ENCODE measurements around the gene MYO9A. TPM values are rescaled to one million over a fixed set of nuclear protein-coding genes. Genes with fewer than 3 reads are reported as not detected.

The MYO9A gene
- total and polyA plus RNA-seq, 2 donors (not counting 1 experiment from before 2014, with no cell fraction given) = 6.2 to 66.1 TPM

DNA sequence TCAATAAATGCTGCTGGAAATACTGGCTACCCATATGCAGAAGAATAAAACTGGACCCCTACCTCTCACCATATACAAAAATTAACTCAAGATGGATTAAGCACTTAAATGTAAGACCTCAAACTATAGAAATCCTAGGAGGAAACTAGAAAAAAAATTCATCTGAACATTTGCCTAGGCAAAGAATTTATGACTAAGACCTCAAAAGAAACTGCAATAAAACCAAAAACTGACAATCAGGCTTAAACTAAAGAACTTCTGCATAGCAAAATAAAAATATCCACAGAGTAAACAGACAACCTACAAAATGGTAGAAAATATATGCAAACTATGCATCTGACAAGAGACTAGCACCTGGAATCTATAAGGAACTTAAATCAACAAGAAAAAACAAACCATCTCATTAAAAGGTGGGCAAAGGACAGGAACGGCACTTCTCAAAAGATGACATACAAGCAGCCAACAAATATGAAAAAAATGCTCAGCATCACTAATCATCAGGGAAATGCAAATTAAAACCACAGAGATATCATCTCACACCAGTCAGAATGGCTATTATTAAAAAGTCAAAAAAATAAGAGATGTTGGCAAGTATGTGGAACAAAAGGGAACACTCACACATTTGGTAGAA lies 47.0 kb downstream of the MYO9A start:
- Histone ChIP-seq H3K4me1 (ENCODE audit: control insufficient read depth in 2 of 2, insufficient read depth in 2 of 2, low read length in 2 of 2) (peaks cover 0 to 8% of the 10 kb centered on the region in 2 donors), H2AFZ (ENCODE audit: insufficient read depth, low read depth, low read length, poor library complexity, severe bottlenecking) (no peak overlapping the region), H3K27me3 (replicated peaks in 1 of 4; ENCODE audit: control extremely low read depth in 1 of 4, control insufficient read depth in 3 of 4, insufficient read depth in 4 of 4, low read length in 3 of 4) (no peaks in the 10 kb centered on the region), H3K9me3 (ENCODE audit: control extremely low read depth in 1 of 3, control insufficient read depth in 2 of 3, insufficient read depth in 1 of 3, low read length in 2 of 3) (peaks cover 0 to 1% (median 0%) of the 10 kb centered on the region in 3 donors), H3K4me2 (replicated peaks; ENCODE audit: low read depth, low read length, poor library complexity, severe bottlenecking) (peak overlapping the region; percentile 23), H3K79me2 (ENCODE audit: control insufficient read depth, insufficient read depth, low read length) (peaks cover 31% of the 10 kb centered on the region), H3K4me3 (ENCODE audit: control extremely low read depth in 1 of 5, extremely low read depth in 1 of 5, insufficient read depth in 1 of 5, low read depth in 2 of 5, low read length in 4 of 5) (no peak overlapping the region), H3K27ac (ENCODE audit: low read length in 2 of 2) (no peak overlapping the region), H3K9ac (ENCODE audit: low read length) (no peak overlapping the region), H3K36me3 (replicated peaks in 1 of 2; ENCODE audit: control extremely low read depth in 1 of 2, control insufficient read depth in 1 of 2, extremely low read depth in 1 of 2, insufficient read depth in 2 of 2, low read length in 1 of 2) (no peaks in the 10 kb centered on the region), H4K20me1 (ENCODE audit: control insufficient read depth, insufficient read depth, low read length, poor library complexity, severe bottlenecking) (peaks cover 9% of the 10 kb centered on the region)
- POLR2A ChIA-PET = no interaction called here
- H3K9me3 Mint-ChIP-seq (ENCODE audit: insufficient read depth) = no peaks in the 10 kb centered on the region
- CTCF ChIA-PET = no interaction called here
- no peak for TF ChIP-seq EZH2 (IDR thresholded peaks at IDR 0.05; ENCODE audit: borderline replicate concordance, insufficient read depth, low read depth, low read length, poor library complexity, severe bottlenecking)
- TF ChIP-seq, protein P1, sequence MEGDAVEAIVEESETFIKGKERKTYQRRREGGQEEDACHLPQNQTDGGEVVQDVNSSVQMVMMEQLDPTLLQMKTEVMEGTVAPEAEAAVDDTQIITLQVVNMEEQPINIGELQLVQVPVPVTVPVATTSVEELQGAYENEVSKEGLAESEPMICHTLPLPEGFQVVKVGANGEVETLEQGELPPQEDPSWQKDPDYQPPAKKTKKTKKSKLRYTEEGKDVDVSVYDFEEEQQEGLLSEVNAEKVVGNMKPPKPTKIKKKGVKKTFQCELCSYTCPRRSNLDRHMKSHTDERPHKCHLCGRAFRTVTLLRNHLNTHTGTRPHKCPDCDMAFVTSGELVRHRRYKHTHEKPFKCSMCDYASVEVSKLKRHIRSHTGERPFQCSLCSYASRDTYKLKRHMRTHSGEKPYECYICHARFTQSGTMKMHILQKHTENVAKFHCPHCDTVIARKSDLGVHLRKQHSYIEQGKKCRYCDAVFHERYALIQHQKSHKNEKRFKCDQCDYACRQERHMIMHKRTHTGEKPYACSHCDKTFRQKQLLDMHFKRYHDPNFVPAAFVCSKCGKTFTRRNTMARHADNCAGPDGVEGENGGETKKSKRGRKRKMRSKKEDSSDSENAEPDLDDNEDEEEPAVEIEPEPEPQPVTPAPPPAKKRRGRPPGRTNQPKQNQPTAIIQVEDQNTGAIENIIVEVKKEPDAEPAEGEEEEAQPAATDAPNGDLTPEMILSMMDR (IDR thresholded peaks at IDR 0.05) = no peak
- H3K4me1 Mint-ChIP-seq = peaks cover 34% of the 10 kb centered on the region
- WGBS (ENCODE audit: insufficient coverage) = 40% methylated on average over 1 of the region's 1 CpG
- H3K27me3 Mint-ChIP-seq = no peaks in the 10 kb centered on the region
- intact Hi-C loops (cut with micrococcal nuclease) = no loop called here
- no peak for ATAC-seq (ENCODE audit: low read depth)
- peak; percentile 6 for DNase-seq
- peak overlapping the region; percentile 24 for H3K4me3 Mint-ChIP-seq
- peak overlapping the region; percentile 37 for H3K27ac Mint-ChIP-seq

DNA sequence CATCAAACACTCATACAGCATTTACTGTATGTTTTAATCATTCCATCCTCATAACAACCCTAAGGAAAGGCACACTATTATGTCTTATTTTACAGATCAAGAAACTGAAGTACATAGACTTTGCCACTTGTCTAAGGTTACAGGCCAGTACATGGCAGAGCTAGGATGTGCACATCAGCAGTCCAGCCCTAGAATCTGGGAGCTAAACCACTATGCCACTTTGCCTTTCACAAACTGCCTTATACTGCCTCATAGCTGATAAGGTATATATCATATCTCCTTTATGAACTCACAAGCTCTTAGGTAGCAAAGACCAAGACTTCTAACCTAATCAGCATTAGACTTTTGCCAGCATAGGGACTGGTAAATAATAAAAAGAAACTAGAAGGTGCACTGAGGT lies 49.1 kb downstream of the MYO9A start:
- H3K9me3 Mint-ChIP-seq (ENCODE audit: insufficient read depth) = no peaks in the 10 kb centered on the region
- intact Hi-C loops (cut with micrococcal nuclease) = no loop called here
- TF ChIP-seq, protein P1 (IDR thresholded peaks at IDR 0.05) = no peak
- no peak for TF ChIP-seq EZH2 (IDR thresholded peaks at IDR 0.05; ENCODE audit: borderline replicate concordance, insufficient read depth, low read depth, low read length, poor library complexity, severe bottlenecking)
- H3K4me2 ChIP-seq (replicated peaks; ENCODE audit: low read depth, low read length, poor library complexity, severe bottlenecking) = no peak overlapping the region
- DNase-seq (no peak), ATAC-seq (ENCODE audit: low read depth) (no peak)
- no peak overlapping the region for H3K27ac ChIP-seq (ENCODE audit: low read length in 2 of 2)
- H3K27me3 ChIP-seq (replicated peaks in 1 of 4; ENCODE audit: control extremely low read depth in 1 of 4, control insufficient read depth in 3 of 4, insufficient read depth in 4 of 4, low read length in 3 of 4) = no peaks in the 10 kb centered on the region
- peaks cover 33% of the 10 kb centered on the region for H3K79me2 ChIP-seq (ENCODE audit: control insufficient read depth, insufficient read depth, low read length)
- CTCF ChIA-PET = interaction anchor here (1.0 kb wide), 1 partner anchor 18 kb away, joined by 3 read pairs; no protein-coding TSS in a partner anchor
- peaks cover 30% of the 10 kb centered on the region for H3K4me1 Mint-ChIP-seq
- no peak overlapping the region for H2AFZ ChIP-seq (ENCODE audit: insufficient read depth, low read depth, low read length, poor library complexity, severe bottlenecking)
- H3K27ac Mint-ChIP-seq = no peak overlapping the region
- no peak overlapping the region for H3K4me3 Mint-ChIP-seq
- peaks cover 0 to 8% of the 10 kb centered on the region in 2 donors for H3K4me1 ChIP-seq (ENCODE audit: control insufficient read depth in 2 of 2, insufficient read depth in 2 of 2, low read length in 2 of 2)
- no peak overlapping the region for H3K9ac ChIP-seq (ENCODE audit: low read length)
- peaks cover 0 to 1% (median 0%) of the 10 kb centered on the region in 3 donors for H3K9me3 ChIP-seq (ENCODE audit: control extremely low read depth in 1 of 3, control insufficient read depth in 2 of 3, insufficient read depth in 1 of 3, low read length in 2 of 3)
- no peak overlapping the region for H3K4me3 ChIP-seq (ENCODE audit: control extremely low read depth in 1 of 5, extremely low read depth in 1 of 5, insufficient read depth in 1 of 5, low read depth in 2 of 5, low read length in 4 of 5)
- no peaks in the 10 kb centered on the region for H3K36me3 ChIP-seq (replicated peaks in 1 of 2; ENCODE audit: control extremely low read depth in 1 of 2, control insufficient read depth in 1 of 2, extremely low read depth in 1 of 2, insufficient read depth in 2 of 2, low read length in 1 of 2)
- peaks cover 9% of the 10 kb centered on the region for H4K20me1 ChIP-seq (ENCODE audit: control insufficient read depth, insufficient read depth, low read length, poor library complexity, severe bottlenecking)
- no peaks in the 10 kb centered on the region for H3K27me3 Mint-ChIP-seq
- POLR2A ChIA-PET = no interaction called here

Measured in B cell (primary cell).